NCI-H748 (cell line): Measurements from ENCODE around the gene TIAL1.
"Not testable (repeated sequence)": the region's sequence is repeated elsewhere in the genome, so short reads cannot be mapped to it uniquely, and the experiment has no call there.

Source experiments
- DNase-seq: peaks from one replicate; lab custom pipeline; 2025; ENCODE audit not compliant: unreplicated experiment; lab: John Stamatoyannopoulos, UW

The TIAL1 gene

DNA sequence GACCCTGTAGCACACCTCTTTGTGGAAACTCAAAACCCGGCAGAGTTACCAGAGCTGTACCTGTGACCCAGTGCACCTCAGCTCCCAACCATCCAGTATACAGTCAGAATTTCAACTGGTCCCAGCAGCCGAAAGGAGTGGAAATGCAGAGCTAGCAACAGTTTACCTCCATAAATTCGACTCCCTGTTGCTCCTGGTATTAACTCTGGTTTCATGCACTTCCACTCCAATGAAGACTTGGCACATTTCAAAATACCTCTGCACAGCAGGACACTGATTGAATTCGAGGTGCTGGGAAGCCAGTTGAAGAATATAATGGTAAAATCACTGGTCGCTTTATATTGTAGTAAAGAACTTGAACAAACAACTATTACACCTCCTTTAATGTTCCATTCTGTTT lies 17.9 kb upstream of the TIAL1 start:
- no peak for DNase-seq

DNA sequence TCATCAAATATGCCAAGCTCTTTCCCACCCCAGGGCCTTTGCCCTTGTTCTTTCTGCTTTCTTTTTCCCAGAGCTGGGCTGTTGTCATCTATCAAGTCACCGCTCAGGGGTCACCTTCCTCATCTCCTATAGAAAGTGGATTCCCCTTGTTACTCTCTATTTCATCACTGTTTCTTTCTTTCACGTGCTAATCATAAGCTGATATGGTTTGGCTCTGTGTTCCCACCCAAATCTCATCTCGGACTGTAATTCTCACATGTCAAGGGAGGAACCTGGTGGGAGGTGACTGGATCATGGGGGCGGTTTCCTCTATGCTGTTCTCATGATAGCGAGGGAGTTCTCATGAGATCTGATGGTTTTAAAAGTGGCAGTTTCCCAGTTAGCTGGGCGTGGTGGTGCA lies 17.0 kb upstream of the TIAL1 start:
- DNase-seq, result no peak

DNA sequence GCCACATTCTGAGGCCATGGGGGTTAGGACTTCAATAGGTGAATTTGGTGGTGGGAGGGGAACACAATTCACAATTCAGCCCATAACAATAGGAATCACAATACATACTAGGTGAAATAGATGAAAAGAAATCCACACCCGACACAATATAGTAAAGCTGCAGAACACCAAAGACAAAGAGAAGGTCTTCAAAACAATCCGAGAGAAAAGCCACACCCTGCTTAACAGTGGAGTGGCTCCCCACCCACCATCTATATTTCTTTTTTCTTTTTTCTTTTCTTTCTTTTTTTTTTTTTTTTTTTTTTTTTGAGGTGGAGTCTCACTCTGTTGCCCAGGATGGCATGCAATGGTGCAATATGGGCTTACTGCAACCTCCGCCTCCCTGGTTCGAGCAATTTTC lies 14.7 kb upstream of the TIAL1 start:
- no peak for DNase-seq

DNA sequence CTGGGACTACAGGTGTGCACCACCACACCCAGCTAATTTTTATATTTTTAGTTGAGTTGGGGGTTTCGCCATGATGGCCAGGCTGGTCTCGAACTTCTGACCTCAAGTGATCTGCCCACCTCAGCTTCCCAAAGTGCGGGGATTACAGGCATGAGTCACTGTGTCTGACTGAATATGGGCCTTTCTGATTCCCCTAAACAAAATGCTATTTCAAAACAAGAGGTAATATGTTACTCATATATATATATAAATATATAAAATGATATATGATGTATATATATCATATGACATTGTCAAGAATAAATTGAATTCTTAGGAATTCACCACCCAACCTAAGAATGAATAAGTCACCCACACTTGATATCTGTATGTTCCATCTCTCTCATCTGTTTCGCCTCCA lies 12.8 kb upstream of the TIAL1 start:
- no peak for DNase-seq

DNA sequence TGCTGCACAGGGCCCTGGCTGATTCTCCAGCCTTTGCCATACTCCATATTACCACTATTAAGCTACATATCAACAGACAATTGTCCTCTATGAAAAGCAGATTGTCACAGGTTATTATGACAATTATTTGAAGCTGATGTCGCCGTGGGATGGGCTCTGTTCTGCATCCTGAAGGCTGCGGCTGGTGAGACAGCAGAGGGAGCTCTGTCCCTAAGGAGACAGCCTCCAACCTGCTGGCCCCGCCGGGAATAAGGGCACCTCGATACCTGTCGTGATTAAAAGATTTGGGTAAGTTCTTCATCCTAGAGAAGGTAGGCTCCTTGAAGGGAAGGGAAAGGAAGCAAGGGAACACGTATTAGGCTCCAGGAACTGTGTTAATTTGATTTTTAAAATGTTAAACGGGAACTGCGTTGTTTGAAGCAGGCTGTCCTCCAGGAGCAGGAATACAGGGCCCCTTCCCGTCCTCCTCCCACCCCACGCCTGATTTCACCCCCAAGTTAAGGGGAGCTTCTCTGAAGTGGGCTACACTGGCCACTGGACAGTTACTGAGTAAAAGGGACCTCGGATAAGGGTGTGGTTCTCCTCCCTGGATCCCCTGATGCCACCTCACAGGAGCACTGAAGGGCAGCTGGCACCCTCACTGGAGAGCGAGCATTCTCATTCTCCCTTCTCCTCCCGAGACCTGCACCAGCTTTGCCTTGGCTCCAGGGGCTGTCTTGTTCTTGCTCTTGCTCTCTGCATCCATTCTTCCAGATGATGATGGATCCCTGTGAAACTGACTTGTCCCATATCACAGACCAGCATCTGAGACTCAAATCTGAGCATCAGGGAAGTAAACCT lies 11.8 kb upstream of the TIAL1 start:
- peak; percentile 32 for DNase-seq

DNA sequence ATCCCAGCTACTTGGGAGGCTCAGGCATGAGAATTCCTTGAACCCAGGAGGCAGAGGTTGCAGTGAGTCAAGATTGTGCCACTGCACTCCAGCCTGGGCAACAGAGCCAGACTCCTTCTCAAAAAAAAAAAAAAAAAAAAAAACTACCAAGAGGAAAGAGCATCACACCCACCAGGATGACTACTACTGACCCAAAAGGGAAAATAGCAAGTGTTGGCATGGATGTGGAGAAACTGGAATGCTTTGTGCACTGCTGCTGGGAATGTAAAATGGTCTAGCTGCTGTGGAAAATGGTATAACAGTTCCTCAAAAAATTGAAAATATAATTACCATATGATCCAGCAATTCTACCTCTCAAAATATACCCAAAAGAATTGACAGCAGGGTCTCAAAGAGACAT lies 7.7 kb upstream of the TIAL1 start:
- DNase-seq, result no peak

DNA sequence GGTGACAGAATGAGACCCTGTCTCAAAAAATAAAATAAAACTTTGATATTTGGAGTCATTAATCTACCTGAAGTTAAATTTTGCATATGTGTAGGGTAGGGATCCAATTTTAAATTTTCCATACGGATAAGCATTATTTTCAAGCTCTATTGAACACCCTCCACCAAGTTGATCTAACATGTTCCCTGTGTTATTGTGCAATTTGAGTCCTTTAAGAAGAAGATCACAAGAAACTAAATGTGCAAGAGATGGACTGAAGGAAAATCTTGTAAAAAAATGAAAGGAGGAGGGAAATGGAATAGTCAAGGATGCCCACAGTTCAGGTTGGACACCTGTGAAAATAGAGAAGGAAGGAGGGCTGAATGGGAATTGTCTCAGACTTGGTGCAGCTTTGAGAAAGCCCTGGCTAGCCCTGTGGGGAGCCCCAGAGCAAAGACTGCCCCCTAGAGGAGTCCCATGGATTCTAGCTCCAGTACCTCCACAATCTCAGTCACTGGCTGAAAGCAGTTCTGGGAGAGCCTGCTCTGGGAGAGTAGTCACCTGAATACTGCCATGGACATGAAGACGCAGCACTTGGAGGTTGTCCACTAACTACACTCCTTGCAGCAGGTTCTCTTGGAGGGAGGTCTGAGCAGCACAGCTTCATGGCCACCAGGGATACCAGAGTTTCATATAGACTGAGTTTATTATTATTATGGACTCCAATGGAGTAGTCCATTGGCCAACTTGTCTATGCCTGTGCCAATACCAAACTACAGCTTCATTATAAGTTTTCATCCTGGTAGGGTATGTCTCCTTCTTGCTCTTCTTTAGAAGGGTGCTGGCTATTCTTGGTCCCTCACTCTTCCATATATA lies 5.7 kb upstream of the TIAL1 start:
- DNase-seq, result peak; percentile 9

DNA sequence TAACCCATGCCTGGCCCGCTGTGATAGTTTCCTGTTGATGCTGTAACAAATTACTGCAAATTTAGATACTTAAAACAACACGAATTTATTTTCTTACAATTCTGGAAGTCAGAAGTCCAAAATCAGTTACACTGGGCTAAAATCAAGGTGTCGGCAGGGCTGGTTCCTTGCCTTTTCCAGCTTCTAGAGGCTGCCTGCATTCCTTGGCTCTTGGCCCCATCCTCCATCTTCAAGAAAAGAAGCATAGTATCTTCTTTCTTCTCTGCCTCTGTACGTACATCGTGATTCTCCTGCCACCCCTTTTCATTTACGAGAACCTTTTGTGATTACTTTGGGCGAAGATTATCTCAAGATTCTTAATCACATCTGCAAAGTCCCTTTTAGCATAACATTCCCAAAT lies 1.6 kb upstream of the TIAL1 start:
- DNase-seq, result no peak

DNA sequence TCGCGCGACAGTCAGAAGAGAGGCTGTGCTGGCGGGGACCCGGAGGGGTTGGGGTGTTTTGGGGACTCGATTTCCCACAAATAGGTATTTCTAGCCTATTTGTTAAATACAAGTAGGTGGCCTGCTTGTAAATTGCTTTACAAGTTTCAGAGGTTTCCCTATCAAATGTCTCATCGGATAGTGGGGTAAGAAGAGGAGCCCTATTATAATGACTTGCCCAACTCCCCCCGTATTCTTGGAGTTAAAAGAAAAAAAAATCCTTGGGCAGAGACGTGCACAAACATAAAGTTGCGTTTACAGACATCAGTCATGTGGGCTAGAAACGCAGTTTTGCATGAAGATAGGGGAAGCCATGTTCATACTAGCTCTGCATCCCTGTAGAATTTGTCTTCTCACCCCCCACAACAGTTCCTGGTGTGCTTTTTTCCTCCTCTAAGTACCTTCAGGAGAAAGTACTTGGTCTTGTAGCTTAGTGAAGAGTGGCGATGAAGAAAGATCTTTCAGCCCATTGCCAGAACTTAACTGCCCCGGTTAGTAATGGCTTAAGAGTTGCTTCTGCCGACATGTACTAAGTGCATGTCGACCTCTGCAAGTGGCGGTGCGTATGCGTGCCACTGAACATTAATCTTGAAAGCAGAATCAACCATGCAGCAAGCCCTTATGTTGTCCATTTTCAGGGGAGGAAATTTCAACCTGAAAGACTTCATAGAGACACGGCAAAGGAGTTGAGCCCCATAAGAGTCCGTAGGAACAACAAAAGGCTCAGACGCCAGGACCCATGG lies 832 bp upstream of the TIAL1 start:
- DNase-seq, result no peak

DNA sequence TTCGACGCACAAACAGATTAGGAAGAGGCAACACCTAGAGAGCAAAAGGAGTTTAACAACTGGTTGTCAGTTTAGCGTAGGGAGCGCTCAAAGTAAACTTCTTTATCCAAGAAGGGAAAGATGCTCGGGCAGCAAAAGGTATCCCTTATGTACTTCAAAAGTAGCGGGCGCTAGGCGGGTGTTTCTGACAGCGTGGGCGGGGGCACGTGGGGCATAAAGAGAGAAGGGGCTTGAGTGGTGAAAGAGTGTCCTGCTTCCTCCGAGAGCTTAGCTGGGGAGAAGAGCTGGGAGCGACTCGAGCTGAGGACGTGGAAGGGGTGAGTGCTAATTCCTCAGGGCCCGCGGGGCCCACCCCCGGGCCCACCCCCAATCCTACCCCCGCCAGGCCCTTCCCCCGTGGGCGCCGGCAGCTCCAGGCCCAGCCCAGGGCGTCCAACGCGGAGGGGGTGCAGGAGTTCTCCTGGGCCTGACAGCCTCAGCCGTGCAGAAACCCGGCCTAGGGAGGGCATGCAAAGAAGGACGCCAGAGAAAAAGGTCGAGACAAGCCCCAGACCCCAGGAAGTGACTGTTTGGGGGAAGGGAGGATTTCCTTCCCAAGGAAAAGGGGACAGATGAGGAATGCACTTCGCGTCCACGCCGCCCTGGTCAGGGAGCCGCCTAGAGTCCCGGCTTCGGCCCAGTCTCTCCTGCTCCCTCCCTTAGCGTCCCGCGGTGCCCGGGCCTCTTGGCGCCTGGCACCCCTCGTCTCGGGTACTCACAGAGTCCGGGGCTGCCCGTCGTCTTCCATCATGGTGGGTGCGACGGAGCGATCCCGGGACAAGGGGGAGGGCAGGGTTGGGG lies 868 bp downstream of the TIAL1 start:
- DNase-seq, result peak; percentile 37

DNA sequence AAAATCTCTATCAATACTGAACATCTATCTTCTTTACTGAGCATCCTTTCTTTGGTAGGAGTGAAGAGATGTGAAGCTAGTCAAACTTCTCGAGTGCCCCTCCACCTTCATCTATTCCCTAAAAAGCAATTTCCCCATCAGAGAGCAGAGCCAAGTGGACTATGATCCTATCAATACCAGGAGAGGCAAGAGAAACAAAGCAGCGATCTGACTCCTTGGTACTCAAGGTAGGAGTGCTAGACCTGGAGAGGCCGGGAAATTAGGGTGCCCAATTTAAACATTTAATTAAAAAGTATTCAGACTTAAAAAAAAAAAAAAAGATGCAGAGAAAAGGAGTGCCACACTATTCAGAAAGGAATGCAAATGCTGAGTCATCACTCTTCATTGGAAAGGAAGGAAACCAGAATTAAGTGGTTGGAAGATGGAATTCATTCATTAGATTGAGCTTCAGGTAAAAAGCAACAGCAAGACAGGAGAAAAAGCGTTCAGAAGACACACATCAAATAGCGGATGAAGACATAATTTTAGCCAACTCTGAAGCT lies 1.6 kb downstream of the TIAL1 start:
- DNase-seq, result no peak

DNA sequence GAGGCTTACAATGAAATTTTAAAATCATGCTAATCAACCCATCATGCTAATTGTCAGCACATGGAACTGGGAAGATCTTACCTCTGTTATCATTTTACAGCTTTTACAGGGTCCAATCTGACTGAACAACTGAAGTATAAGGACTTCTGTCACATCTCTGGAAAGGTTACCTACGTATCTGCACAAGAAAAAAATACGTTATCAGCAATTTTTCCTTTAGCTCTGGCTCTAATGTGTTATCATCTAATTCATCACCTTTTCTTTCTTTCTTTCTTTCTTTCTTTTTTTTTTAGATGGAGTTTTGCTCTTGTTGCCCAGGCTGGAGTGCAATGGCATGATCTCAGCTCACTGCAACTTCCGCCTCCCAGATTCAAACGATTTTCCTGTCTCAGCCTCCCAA lies 8.7 kb downstream of the TIAL1 start:
- DNase-seq, result no peak

DNA sequence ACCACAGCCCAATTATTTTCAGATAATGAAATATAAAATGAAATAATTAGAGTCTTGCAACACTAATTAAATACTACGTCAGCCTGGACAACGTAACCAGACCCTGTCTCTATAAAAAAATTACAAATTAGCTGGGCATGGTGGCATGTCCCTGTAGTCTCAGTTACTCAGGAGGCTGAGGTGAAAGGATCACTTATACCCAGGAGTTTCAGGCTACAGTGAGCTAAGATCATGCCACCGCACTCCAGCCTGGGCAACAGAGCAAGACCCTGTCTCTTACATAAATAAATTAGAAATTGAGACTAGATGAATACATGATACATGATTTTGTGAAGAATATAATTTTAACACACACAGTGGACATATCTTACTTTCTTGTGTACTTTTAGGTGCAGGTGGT lies 18.4 kb downstream of the TIAL1 start:
- DNase-seq, result no peak

DNA sequence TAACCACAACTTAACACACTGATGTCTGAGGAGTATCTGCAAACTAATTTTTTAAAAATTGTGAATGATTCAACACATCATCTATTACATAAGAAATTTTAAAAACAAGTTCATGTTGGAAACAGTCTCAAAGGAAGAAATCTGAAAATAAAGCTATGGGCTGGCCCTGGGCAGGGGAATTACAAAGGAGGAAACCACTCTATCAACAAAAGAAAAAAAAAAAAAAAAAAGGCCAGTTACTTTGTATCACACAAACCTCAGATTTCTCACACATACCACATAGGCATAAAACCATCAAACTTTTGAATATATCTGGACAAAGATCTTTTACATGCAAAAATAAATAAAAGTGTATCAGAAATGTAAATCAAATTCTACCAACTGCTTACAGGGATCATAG lies 20.8 kb downstream of the TIAL1 start:
- no peak for DNase-seq

DNA sequence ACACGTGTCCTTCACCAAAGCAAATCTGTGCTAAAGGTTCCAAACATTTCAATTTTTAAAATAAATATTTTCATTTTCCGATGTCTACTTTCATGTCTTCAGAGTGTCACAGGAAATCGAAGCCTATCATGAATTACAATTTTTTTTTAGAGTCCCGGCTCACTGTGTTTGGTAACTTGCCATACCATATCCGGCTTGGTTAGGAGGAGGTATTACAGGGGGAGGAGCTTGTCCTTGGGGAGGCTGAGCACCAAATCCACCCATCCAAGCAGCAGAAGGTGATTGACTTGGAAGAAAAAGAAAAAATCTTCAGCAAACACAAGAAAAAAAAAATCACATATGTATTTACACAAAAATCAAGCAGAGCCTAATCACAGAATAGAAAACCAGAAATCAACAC lies 21.3 kb downstream of the TIAL1 start:
- DNase-seq, result no peak

DNA sequence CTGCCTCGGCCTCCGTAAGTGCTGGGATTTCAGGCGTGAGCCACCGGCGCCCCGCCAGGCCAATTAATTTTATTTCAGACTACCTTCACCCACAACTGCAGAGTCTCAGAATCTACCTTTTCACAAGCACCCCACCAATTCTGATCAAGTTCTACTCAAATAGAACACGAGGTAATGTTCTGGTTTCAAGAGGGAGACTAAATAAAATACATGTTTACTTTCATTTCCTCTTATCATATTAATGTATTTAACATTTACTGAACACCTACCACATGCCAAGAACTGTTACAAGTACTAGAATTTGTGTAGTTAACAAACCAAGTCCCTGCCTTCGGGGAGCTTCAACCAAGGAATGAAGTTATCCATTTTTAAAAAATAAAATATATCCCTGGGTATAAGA lies 28.8 kb downstream of the TIAL1 start:
- DNase-seq, result no peak

DNA sequence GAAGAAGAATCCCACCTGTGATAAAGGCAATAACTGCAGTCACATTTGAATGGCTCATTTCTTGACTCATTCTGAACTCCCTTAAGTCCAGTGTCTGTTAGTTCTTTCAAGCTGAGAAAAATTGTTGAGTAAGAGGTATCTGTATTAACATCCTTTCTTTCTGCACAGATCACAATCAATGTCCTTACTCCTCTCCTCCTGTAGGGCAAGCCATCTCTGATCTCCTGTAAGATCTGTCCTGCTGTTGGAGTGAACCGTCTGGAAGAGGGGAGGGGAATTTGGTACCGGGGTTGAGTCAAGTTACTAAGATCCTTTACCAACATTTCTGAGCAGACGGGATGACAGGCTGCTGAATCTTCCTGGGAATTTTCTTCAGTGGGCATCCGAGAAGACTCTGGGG lies 34.7 kb downstream of the TIAL1 start:
- DNase-seq, result no peak

DNA sequence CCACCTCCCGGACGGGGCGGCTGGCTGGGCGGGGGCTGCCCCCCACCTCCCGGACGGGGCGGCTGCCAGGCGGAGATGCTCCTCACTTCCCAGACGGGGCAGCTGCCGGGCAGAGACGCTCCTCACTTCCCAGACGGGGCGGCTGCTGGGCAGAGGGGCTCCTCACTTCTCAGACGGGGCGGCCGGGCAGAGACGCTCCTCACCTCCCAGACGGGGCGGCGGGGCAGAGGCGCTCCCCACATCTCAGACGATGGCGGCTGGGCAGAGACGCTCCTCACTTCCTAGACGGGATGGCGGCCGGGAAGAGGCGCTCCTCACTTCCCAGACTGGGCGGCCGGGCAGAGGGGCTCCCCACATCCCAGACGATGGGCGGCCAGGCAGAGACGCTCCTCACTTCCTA lies 37.3 kb downstream of the TIAL1 start:
- DNase-seq, result not testable (repeated sequence)

DNA sequence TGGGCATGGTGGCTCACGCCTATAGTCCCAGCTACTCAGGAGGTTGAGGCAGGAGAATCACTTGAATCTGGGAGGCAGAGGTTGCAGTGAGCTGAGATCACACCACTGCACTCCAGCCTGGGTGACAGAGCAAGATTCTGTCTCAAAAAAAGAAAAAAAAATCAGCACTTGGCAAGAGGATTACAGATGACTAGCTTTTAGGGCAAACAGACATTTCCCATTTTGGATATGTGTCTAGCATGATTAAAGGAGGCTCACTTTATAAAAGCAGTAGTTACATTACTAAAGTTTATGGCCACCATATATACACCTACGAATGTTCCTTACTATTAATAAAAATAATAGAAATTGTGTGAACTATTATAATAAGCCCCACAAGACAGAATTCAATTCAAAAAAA lies 40.7 kb downstream of the TIAL1 start:
- not testable (repeated sequence) for DNase-seq

DNA sequence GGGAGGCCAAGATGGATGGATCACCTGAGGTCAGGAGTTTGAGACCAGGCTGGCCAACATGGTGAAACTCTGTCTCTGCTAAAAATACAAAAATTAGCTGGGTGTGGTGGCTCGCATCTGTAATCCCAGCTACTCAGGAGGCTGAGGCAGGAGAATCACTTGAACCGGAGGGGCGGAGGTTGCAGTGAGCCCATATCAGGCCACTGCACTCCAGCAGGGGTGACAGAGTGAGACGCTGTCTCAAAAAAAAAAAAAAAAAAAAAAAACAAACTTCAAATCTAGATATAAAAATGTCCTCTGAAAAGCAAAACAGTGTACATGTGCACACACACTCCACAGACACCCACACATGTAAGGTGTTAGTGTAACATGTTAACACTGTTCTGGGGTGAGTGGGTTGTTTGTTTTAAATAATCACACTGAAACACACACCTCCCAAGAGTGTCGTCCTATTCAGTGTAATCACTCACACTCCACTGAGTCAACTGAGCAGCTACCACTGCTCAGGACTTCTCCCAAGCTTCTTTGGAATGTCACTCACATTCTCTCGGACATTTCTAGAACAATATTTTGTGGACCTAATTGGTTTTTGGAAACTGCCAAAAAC lies 41.5 kb downstream of the TIAL1 start:
- no peak for DNase-seq
